AG04450 (cell line): Measurements from ENCODE around the gene GRB10. TPM values are rescaled to one million over a fixed set of nuclear protein-coding genes. Genes with fewer than 3 reads are reported as not detected.

Experiments used
- CTCF ChIA-PET: fragments of 300-600, 350-600 bp; formaldehyde crosslinking; extraction: SDS; loops from one replicate; lab custom pipeline; 2022; ENCODE audit warnings: antibody characterized with exemption, inconsistent platforms; lab: Charles Lee
- POLR2A ChIA-PET: fragments of 350-600 bp; formaldehyde crosslinking; extraction: SDS; loops from one replicate; lab custom pipeline; 2021; ENCODE audit warnings: antibody characterized with exemption, inconsistent platforms; lab: Yijun Ruan, JAX
- DNase-seq: peaks from one replicate; pipeline ENCODE4 v3.0.0-alpha.2; 2011; ENCODE audit warnings: low read depth, low spot score
- H3K27ac ChIP-seq: one replicate; pipeline ENCODE4 v1.5.1; 2012; ENCODE audit warnings: low read depth, low read length, control low read depth
- H3K27me3 ChIP-seq: one replicate; pipeline ENCODE4 v1.6.0; 2012; ENCODE audit warnings: low read length; ENCODE audit not compliant: control insufficient read depth, insufficient read depth
- H3K4me3 ChIP-seq: 2 replicates; pipeline ENCODE4 v1.5.1; 2011; ENCODE audit warnings: mild to moderate bottlenecking, low read depth, low read length, control low read depth
- H3K9me3 ChIP-seq: 2 replicates; pipeline ENCODE4 v1.5.1; 2012; ENCODE audit warnings: low read length; ENCODE audit not compliant: control insufficient read depth, insufficient read depth
- polyA plus RNA-seq: library from polyadenylated mRNA; depleted of rRNA; stranded (reverse); fragments of >200 nt; gene quantifications from 2 replicates; pipeline ENCODE4 v1.2.3, GENCODE V29; 2011
- TF ChIP-seq, protein P1 (sequence below): IDR thresholded peaks from 2 replicates; pipeline ENCODE4 v1.5.1; 2011; ENCODE audit warnings: low read depth, low read length, control low read depth, inconsistent platforms

The GRB10 gene
- polyA plus RNA-seq, 1 experiment = 8.0 TPM

DNA sequence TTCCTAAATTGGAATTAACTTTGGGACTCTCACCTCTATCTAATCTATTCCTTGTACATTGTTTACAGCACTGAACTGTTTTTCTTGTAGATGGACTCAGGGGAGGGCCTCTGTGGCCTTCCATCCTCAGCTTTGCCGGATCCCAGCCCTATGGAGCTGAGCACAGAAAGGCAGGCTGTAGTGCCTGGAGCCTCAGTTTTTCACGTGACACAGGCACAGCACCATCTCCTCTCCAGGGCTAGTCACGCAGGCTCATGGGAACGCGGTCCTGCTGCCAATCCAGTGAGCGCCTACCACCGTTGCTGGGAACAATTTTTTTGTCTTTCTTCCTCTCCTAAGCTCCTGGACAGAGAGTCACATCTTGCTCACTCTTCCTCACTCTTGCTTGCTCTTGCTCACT, 141.9 kb downstream of the GRB10 start:
- CTCF ChIA-PET = no interaction called here
- Histone ChIP-seq H3K9me3 (no peaks in the 10 kb centered on the region; the same call in 1 of the 2 replicates), H3K27me3 (no peaks in the 10 kb centered on the region), H3K27ac (no peak overlapping the region), H3K4me3 (no peak overlapping the region)
- TF ChIP-seq, protein P1, sequence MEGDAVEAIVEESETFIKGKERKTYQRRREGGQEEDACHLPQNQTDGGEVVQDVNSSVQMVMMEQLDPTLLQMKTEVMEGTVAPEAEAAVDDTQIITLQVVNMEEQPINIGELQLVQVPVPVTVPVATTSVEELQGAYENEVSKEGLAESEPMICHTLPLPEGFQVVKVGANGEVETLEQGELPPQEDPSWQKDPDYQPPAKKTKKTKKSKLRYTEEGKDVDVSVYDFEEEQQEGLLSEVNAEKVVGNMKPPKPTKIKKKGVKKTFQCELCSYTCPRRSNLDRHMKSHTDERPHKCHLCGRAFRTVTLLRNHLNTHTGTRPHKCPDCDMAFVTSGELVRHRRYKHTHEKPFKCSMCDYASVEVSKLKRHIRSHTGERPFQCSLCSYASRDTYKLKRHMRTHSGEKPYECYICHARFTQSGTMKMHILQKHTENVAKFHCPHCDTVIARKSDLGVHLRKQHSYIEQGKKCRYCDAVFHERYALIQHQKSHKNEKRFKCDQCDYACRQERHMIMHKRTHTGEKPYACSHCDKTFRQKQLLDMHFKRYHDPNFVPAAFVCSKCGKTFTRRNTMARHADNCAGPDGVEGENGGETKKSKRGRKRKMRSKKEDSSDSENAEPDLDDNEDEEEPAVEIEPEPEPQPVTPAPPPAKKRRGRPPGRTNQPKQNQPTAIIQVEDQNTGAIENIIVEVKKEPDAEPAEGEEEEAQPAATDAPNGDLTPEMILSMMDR = no peak
- POLR2A ChIA-PET = interaction anchor here (0.6 kb wide), 1 partner anchor 205 kb away, joined by 3 read pairs; no protein-coding TSS in a partner anchor
- DNase-seq = no peak

DNA sequence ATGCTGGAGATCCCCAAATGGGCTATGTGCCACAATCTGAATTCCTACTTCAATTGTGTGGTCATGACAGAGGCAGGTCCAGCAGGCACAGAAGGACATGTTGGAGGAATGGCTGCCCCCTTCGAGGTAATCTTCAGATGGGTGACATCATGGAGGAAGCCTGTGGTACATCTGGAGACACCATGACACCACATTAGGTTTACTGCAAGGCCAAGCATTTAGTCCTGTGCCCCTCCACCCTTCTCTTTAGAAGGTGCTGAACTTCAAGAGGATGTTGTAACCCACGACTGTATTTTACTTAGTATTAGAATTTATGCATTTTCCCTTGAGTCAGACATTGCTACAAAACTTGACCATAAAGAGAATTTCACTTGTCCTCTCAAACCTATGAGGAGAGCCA, 142.4 kb downstream of the GRB10 start:
- Histone ChIP-seq H3K4me3 (no peak overlapping the region), H3K9me3 (no peaks in the 10 kb centered on the region; the same call in 1 of the 2 replicates), H3K27ac (no peak overlapping the region), H3K27me3 (no peaks in the 10 kb centered on the region)
- ChIA-PET CTCF (no interaction called here), POLR2A (interaction anchor here (0.6 kb wide), 1 partner anchor 204 kb away, joined by 3 read pairs; no protein-coding TSS in a partner anchor)
- TF ChIP-seq, protein P1 = no peak
- no peak for DNase-seq

DNA sequence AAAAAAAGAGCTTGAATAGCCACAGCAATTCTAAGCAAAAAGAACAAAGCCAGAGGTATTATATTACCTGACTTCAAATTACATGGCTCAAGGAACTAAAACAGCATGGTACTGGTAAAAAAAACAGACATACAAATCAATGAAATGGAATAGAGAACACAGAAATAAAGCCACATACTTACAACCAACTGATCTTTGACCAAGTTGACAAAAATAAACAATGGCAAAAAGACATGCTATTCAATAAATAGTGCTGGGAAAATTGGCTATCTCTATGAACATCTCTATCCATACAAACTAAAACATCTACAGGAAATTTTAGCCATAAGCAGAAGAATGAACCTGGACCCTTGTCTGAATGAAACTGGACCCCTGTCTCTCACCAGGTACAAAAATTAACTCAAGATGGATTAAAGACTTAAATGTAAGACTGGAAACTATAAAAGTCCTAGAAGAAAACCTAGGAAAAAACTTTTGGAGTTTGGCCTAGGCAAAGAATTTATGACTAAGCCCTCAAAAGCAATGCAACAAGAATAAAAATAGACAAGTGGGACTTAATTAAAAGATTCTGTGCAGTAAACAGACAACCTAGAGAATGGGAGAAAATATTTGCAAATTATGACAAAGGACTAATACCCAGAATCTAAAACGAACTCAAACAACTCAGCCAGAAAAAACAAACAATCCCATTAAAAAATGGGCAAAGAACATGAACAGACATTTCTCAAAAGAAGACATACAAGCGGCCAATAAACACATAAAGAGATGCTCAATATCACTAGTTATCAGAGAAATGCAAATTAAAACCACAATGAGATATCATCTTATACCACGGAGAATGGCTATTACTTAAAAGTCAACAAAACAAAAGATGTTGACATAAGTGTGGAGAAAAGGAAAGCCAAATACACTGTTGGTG, 144.7 kb downstream of the GRB10 start:
- TF ChIP-seq, protein P1 = no peak
- Histone ChIP-seq H3K4me3 (no peak overlapping the region), H3K9me3 (no peaks in the 10 kb centered on the region; the same call in 1 of the 2 replicates), H3K27ac (no peak overlapping the region), H3K27me3 (no peaks in the 10 kb centered on the region)
- CTCF ChIA-PET = interaction anchor here (0.6 kb wide), 2 partner anchors 18 to 524 kb away, joined by 3 read pairs; no protein-coding TSS in a partner anchor
- no peak for DNase-seq
- POLR2A ChIA-PET = no interaction called here

DNA sequence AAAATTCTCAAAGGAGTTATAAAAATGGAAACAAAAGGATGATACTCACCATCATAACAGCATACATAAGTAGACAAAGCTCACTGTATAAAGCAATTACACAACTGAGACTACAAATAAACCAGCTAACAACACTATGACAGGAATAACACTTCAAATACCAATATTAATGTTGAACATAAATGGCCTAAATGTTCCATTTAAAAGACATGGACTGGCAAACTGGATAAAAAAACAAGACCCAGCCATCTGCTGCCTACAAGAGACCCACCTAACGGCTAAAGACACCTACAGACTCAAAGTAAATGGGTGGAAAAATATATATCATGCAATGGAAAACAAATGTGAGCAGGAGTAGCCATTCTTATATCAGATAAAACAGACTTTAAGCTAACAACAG, 148.3 kb downstream of the GRB10 start:
- ChIA-PET POLR2A (no interaction called here), CTCF (interaction anchor here (0.6 to 3.5 kb wide), 7 partner anchors 12 to 529 kb away, joined by 3 to 27 read pairs (median 5); no protein-coding TSS in a partner anchor)
- no peak overlapping the region for H3K4me3 ChIP-seq
- DNase-seq = no peak
- H3K9me3 ChIP-seq = no peaks in the 10 kb centered on the region; the same call in 1 of the 2 replicates
- no peaks in the 10 kb centered on the region for H3K27me3 ChIP-seq
- TF ChIP-seq, protein P1 = no peak
- H3K27ac ChIP-seq = no peak overlapping the region

DNA sequence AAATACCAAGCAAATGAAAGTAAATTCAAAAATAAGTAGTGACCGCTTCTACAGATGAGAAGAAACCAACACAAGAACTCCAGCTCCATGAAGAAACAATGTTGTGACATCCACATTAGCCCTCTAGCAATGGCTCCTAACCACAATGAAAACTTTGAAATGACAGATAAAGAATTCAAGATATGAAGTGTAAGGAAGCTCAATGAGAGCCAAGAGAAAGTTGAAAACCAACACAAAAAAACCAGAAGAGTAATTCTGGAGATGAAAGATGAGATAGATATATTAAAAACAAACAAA, 149.3 kb downstream of the GRB10 start:
- Histone ChIP-seq H3K27me3 (no peaks in the 10 kb centered on the region), H3K4me3 (no peak overlapping the region), H3K9me3 (no peaks in the 10 kb centered on the region), H3K27ac (no peak overlapping the region)
- no peak for DNase-seq
- CTCF ChIA-PET = interaction anchor here (0.7 to 3.5 kb wide), 20 partner anchors 9 to 529 kb away, joined by 3 to 27 read pairs (median 5); partner anchors contain the start of gene FIGNL1
- POLR2A ChIA-PET = no interaction called here
- TF ChIP-seq, protein P1 = no peak
